Pancreas (tissue), 10 donors: Measurements from ENCODE around the gene OPALIN. TPM values are rescaled to one million over a fixed set of nuclear protein-coding genes. Genes with fewer than 3 reads are reported as not detected.

Experiments used
- ATAC-seq, 4 donors: fragments of 200-7000 bp; cut with Tn5 transposase; one replicate each; pipeline versions ENCODE4 v1.8.0 to v1.9.1; 2020; ENCODE audit warnings: mild to moderate bottlenecking in 4 of 4, moderate library complexity in 4 of 4
- DNase-seq, 6 donors: peaks; one replicate each; pipeline ENCODE4 v3.0.0-alpha.2; 2020
- FAIRE-seq: peaks from 2 replicates; lab custom pipeline; 2012; peaks lifted over from hg19 to GRCh38; lab: Jason Lieb, UNC
- H3K27ac ChIP-seq, 4 donors: fragments of 200-600 bp; sonication (generic); 1 replicate in 3 of 4; 2 replicates in 1 of 4; pipeline versions ENCODE4 v1.5.0 to v1.8.0; 2020
- H3K27me3 ChIP-seq, 4 donors: fragments of 200-600 bp; one replicate each; pipeline ENCODE4 v1.8.0; 2021
- H3K36me3 ChIP-seq, 3 donors: fragments of 200-600 bp; sonication (generic) in 1 of 3; one replicate each; pipeline versions ENCODE4 v1.5.0 to v1.8.0; 2020 to 2021
- H3K4me1 ChIP-seq, 3 donors: fragments of 200-600 bp; one replicate each; pipeline ENCODE4 v1.8.0; 2021
- H3K4me3 ChIP-seq, 4 donors: fragments of 200-600 bp; sonication (generic) in 2 of 4; one replicate each; pipeline versions ENCODE4 v1.5.0 to v1.8.0; 2020 to 2021
- H3K9me3 ChIP-seq, 4 donors: fragments of 200-600 bp; one replicate each; pipeline ENCODE4 v1.8.0; 2021
- CTCF ChIP-seq, 4 donors: fragments of 200-600 bp; sonication (generic) in 3 of 4; IDR thresholded peaks; one replicate each; pipeline versions ENCODE4 v1.5.0 to v1.8.0; 2021; ENCODE audit warnings: antibody characterized with exemption in 4 of 4
- WGBS, 2 donors: extraction: QIAGEN DNeasy Blood & Tissue Kit; methylation state at CpG; one replicate each; pipeline ENCODE4 v1.1.7; 2013; 5-methylcytosine and 5-hydroxymethylcytosine counted together
- intact Hi-C, 3 donors: fragments of 100-400 bp; cut with DNase I; formaldehyde crosslinking; loops; one replicate each; pipeline versions ENCODE4 v1.11.1 to v1.14.2; 2022
- polyA plus RNA-seq, 2 donors: library from polyadenylated mRNA; stranded (reverse); fragments of 200-250 nt; gene quantifications; one replicate each; pipeline ENCODE4 v1.2.3, GENCODE V29; 2013
- total RNA-seq, 6 donors: library from RNA; stranded (reverse); fragmentation: NEBNext Ultra II Directional in 4 of 6; extraction: Animal tissue kit (Norgen Biotek cat#: 25700) in 4 of 6; gene quantifications; one replicate each; pipeline versions ENCODE4 v1.2.1 to v1.2.4, GENCODE V29; 2021 to 2023
- donor health status: healthy with polysubstance abuse.
- donor health status: DM: no; HTN: no; CAD: no; lungs with moderate emphysema.
- donor health status: DM: no; HTN: no; CAD: no.
- donor health status: control.
- donor health status: control.
- donor health status: Bipolar disorder and iron deficiency.
- donor health status: DM: yes; HTN: yes; CAD: no.
- donor health status: DM: no; HTN: no; CAD: no.
- donor health status: DM: no; HTN: no; CAD: no.
- donor health status: DM: yes; HTN: yes; CAD: no.

The OPALIN gene
- total and polyA plus RNA-seq, 8 donors, result not detected

- TF ChIP-seq CTCF (IDR thresholded peaks at IDR 0.05), result no peak
- no peaks in the 10 kb centered on the region for H3K9me3 ChIP-seq
- WGBS, 2 donors, result 72 to 78% methylated on average over 16 of the region's 16 CpGs
- no peaks in the 10 kb centered on the region for H3K36me3 ChIP-seq
- ATAC-seq (no peak), DNase-seq (no peak), FAIRE-seq (no peak)
- H3K4me1 ChIP-seq, result no peaks in the 10 kb centered on the region
- no peak overlapping the region for H3K27ac ChIP-seq
- intact Hi-C loops, result no loop called here
- H3K27me3 ChIP-seq, result no peaks in the 10 kb centered on the region
- H3K4me3 ChIP-seq, result no peak overlapping the region
These were observed 43.9 kb upstream of the OPALIN start for GRCh38 chr10:96402417-96403305.

GRCh38 chr10:96401036-96401435, 42.2 kb upstream of the OPALIN start:
- no peaks in the 10 kb centered on the region for H3K9me3 ChIP-seq
- no peak for TF ChIP-seq CTCF (IDR thresholded peaks at IDR 0.05)
- DNase-seq (no peak), ATAC-seq (no peak), FAIRE-seq (no peak)
- no peaks in the 10 kb centered on the region for H3K36me3 ChIP-seq
- intact Hi-C loops, result no loop called here
- H3K27me3 ChIP-seq, result no peaks in the 10 kb centered on the region
- WGBS, 2 donors, result 69% methylated on average over 7 of the region's 7 CpGs
- no peaks in the 10 kb centered on the region for H3K4me1 ChIP-seq
- no peak overlapping the region for H3K27ac ChIP-seq
- no peak overlapping the region for H3K4me3 ChIP-seq

- intact Hi-C loops, result no loop called here
- no peaks in the 10 kb centered on the region for H3K4me1 ChIP-seq
- DNase-seq, result no peak
- H3K27ac ChIP-seq, result no peak overlapping the region
- no peak for FAIRE-seq
- no peaks in the 10 kb centered on the region for H3K27me3 ChIP-seq
- no peaks in the 10 kb centered on the region for H3K36me3 ChIP-seq
- TF ChIP-seq CTCF (IDR thresholded peaks at IDR 0.05), result no peak
- no peaks in the 10 kb centered on the region for H3K9me3 ChIP-seq
- no peak for ATAC-seq
- H3K4me3 ChIP-seq, result no peak overlapping the region
- WGBS, 2 donors, result 82 to 90% methylated on average over 3 of the region's 3 CpGs
These were observed 41.7 kb upstream of the OPALIN start for GRCh38 chr10:96400465-96400864.

GRCh38 chr10:96397902-96398301, 39.1 kb upstream of the OPALIN start:
- no peak overlapping the region for H3K27ac ChIP-seq
- intact Hi-C loops, result loop anchor here in 1 of 3 donors (10.0 kb wide), 1 partner anchor 117 kb away; the partner anchor contains the start of gene TLL2
- no peaks in the 10 kb centered on the region for H3K4me1 ChIP-seq
- no peak for TF ChIP-seq CTCF (IDR thresholded peaks at IDR 0.05)
- DNase-seq, result no peak
- 86 to 95% methylated on average over 1 of the region's 1 CpG for WGBS, 2 donors
- no peak for ATAC-seq
- no peaks in the 10 kb centered on the region for H3K36me3 ChIP-seq
- no peak overlapping the region for H3K4me3 ChIP-seq
- H3K9me3 ChIP-seq, result no peaks in the 10 kb centered on the region
- FAIRE-seq, result no peak
- H3K27me3 ChIP-seq, result no peaks in the 10 kb centered on the region
